Measurements from ENCODE around the gene DDB1.

DDB1 gene

DNA sequence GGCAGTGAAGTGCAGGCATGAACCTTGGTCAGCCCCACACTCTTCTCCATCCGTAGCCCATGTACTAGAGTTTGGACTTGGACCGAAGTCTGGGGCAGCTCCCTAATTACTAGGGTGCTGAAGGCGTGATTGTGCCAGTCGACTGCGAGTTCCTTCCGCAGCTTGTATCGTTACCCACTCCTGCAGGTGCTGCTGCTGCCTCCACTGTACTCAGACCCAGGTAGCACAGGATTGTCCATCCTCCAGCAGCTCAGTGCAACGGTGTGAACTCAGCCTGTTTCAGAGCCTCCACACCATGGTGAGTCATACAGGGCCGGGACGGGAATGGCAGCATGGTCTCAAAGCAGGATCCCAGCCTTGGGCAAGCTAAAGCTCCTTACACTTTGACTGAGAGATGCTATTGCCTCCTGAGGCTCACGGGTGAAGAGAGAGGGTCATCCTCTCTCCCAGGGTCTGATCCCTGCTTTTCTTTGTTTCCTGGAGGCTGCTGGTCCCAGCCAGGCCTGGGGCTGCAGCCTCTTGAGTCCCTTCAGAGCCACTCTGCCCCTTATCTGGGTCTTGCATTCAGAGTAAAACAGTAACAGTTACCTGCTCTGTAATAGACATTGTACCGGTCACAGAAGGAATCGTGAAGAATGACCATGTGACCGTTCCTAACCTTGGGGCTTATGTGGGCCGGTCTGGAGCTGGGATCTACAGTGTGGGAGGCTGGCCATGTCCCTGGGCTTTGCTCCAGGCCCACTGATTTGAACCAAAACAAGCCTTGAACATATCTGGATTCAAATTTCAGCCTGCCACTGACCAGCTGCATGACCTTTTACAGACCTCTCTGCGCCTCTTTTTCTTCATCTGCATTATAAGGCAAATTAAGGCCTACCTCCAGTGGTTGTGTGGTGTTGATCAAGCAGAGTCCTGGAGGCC is 1.8 kb upstream of the DDB1 start:
- H3K4me1 ChIP-seq: peaks cover 0 to 40% (median 22%) of the 10 kb centered on the region in 4 donors
- no peak overlapping the region for H3K4me3 ChIP-seq

DNA sequence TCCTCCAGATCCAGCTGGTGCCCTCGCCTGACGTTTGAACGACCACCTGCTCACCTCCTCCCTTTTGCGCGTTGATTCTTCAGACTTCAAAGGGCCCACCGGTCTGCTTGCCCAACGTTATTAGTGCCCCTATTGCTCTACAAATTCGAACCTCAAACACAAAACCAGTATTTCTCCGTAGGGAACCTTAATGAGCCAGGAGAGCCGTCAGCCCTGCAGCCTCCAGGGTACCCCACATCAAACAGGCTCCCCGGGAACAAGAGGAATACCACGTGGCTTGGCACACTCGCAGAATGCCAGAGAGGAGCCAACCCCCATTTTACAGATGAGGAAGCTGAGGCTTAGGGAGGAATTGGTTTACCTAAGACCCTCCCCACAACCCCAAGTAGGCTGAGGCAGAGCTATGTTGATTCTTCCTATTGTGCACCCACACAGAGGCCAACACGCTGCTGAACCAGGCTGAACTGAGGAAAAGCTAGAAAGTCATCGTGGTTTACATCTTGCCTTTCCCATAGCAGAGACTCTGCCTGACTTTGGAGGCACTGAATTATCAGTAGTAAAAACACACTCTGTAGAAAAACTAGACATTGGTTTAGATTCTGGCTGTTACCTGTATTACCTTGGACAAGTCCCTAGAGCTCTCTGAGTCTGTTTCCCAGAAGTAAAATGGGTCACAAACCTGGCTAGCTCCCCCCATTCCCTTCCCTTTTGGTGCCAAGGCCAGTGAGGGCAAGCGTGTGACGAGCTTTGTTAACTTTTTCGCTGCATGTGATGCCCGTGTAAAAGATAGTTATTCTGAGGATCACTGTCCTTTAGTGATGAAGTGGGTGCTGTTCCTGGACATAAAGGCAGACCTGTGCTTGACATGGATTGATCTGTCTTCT is 887 bp upstream of the DDB1 start:
- Histone ChIP-seq H3K36me3 (peaks cover 6 to 19% (median 10%) of the 10 kb centered on the region in 3 donors), H3K27me3 (no peaks in the 10 kb centered on the region), H3K9me3 (no peaks in the 10 kb centered on the region), H3K4me3 (peak overlapping the region; percentile 90 to 99), H3K4me1 (peaks cover 0 to 40% (median 22%) of the 10 kb centered on the region in 4 donors), H3K27ac (peak overlapping the region; percentile 92 to 93)
- DNase-seq: no peak
- intact Hi-C loops (cut with DNase I; ENCODE audit: low total_unique reads): loop anchor here (1.0 kb wide), 1 partner anchor 52 kb away; no protein-coding TSS in a partner anchor
- TF ChIP-seq CTCF (IDR thresholded peaks at IDR 0.05): no peak

More for the DNA sequence above, 1.8 kb upstream of the DDB1 start:
- Histone ChIP-seq H3K27me3 (no peaks in the 10 kb centered on the region), H3K9me3 (no peaks in the 10 kb centered on the region), H3K36me3 (peaks cover 0 to 19% (median under 1%) of the 10 kb centered on the region in 3 donors), H3K27ac (no peak overlapping the region)
- no peak for TF ChIP-seq CTCF (IDR thresholded peaks at IDR 0.05)
- intact Hi-C loops (cut with DNase I; ENCODE audit: low total_unique reads): no loop called here
- DNase-seq: no peak

DNA sequence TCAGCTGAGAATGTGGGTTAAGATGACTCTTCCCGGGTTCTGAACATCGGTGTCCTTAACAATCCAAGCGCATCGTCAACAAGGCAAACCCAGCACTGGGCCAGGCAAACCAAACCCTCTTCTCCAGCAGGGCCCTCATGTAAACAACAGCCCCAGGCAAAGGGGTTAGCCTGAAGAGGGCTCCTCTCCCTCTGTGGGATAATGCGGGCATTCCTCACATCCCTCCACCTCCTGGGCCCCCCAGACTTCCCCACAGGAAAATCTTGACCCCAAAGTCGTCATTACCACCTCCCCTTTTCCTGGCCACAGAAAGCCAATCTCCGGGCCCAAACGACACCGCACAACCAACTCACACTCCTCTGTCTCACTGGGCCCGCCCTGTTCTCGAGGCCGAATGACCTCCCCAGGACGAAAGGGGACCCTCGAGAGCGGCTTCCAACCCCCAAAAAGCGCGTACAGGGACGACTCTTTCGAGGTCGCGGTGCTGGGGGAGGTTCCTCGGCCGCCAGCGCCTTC is 566 bp downstream of the DDB1 start:
- DNase-seq: no peak
- Histone ChIP-seq H3K27me3 (no peaks in the 10 kb centered on the region), H3K4me3 (peak overlapping the region; percentile 90 to 99), H3K9me3 (no peaks in the 10 kb centered on the region), H3K4me1 (peaks cover 0 to 40% (median 22%) of the 10 kb centered on the region in 4 donors), H3K36me3 (peaks cover 7 to 23% (median 17%) of the 10 kb centered on the region in 3 donors), H3K27ac (peak overlapping the region; percentile 92 to 93)
- intact Hi-C loops (cut with DNase I; ENCODE audit: low total_unique reads): no loop called here
- TF ChIP-seq CTCF (IDR thresholded peaks at IDR 0.05): no peak

DNA sequence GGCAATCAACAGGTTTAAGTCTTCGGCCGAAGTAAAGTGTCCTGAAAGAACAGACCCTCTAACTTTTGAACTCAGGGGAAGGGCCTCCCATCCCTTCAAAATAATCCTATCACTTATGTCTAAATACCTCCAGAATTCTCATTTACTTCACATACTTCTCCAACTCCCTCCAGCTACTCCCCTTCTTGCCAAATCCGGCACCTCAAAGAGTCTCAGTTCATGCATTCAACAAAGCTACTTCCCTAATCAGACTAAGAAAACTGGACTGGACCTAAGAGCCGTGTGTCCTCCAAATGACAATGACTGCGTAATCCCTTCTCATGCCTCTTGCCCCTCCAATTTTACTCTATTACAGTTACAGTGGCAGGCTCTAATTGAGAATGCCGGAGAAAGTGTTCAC is 1.3 kb downstream of the DDB1 start:
- intact Hi-C loops (cut with DNase I; ENCODE audit: low total_unique reads): no loop called here
- H3K36me3 ChIP-seq: peaks cover 10 to 27% (median 23%) of the 10 kb centered on the region in 3 donors
- no peaks in the 10 kb centered on the region for H3K27me3 ChIP-seq
- DNase-seq: no peak
- H3K4me3 ChIP-seq: peak overlapping the region; percentile 90 to 99
- TF ChIP-seq CTCF (IDR thresholded peaks at IDR 0.05): no peak
- peaks cover 0 to 39% (median 22%) of the 10 kb centered on the region in 4 donors for H3K4me1 ChIP-seq
- H3K27ac ChIP-seq: peak overlapping the region; percentile 92 to 93
- no peaks in the 10 kb centered on the region for H3K9me3 ChIP-seq

GRCh38 chr11:61329871-61330270 is 3.0 kb downstream of the DDB1 start:
- DNase-seq: no peak
- no peaks in the 10 kb centered on the region for H3K9me3 ChIP-seq
- no peak overlapping the region for H3K27ac ChIP-seq
- peaks cover 28 to 45% (median 39%) of the 10 kb centered on the region in 3 donors for H3K36me3 ChIP-seq
- intact Hi-C loops (cut with DNase I; ENCODE audit: low total_unique reads): no loop called here
- no peaks in the 10 kb centered on the region for H3K27me3 ChIP-seq
- peaks cover 0 to 26% (median 21%) of the 10 kb centered on the region in 4 donors for H3K4me1 ChIP-seq
- TF ChIP-seq CTCF (IDR thresholded peaks at IDR 0.05): no peak
- no peak overlapping the region for H3K4me3 ChIP-seq

Measured in tibial artery (tissue), 4 donors.